Prostate gland (tissue), 2 donors: ENCODE results near the gene DRC1. TPM values are rescaled to one million over a fixed set of nuclear protein-coding genes. Genes with fewer than 3 reads are reported as not detected.

Source experiments
- DNase-seq: peaks from one replicate; pipeline ENCODE4 v3.0.0-alpha.2; 2019; ENCODE audit warnings: low spot score
- H3K27ac ChIP-seq, 2 donors: fragments of 200-600 bp; sonication (generic); 2 replicates each; pipeline ENCODE4 v1.5.1; 2017 to 2019
- H3K27me3 ChIP-seq: fragments of 200-600 bp; sonication (generic); replicated peaks from 2 replicates; pipeline ENCODE4 v1.5.1; 2019; ENCODE audit not compliant: insufficient read depth
- H3K36me3 ChIP-seq, 2 donors: fragments of 200-600 bp; sonication (generic); 1 replicate in 1 of 2; 2 replicates in 1 of 2; pipeline versions ENCODE4 v1.5.1 to v1.8.1; 2017 to 2019
- H3K4me1 ChIP-seq: fragments of 200-600 bp; sonication (generic); replicated peaks from 2 replicates; pipeline ENCODE4 v1.5.1; 2019
- H3K4me3 ChIP-seq, 2 donors: fragments of 200-600 bp; sonication (generic); 2 replicates each; pipeline ENCODE4 v1.5.1; 2017 to 2019
- H3K9me3 ChIP-seq: fragments of 200-600 bp; sonication (generic); 2 replicates; pipeline ENCODE4 v1.5.1; 2017
- POLR2A ChIP-seq: fragments of 450-650 bp; IDR thresholded peaks from one replicate; pipeline ENCODE4 v1.6.1; 2016; ENCODE audit warnings: antibody characterized with exemption, mild to moderate bottlenecking
- POLR2AphosphoS5 ChIP-seq: sonication (generic); formaldehyde crosslinking; IDR thresholded peaks from one replicate; pipeline ENCODE4 v1.6.1; 2017; ENCODE audit warnings: antibody characterized with exemption
- WGBS: methylation state at CpG from one replicate; pipeline ENCODE4 v1.1.5; 2018; 5-methylcytosine and 5-hydroxymethylcytosine counted together
- intact Hi-C: fragments of 100-400 bp; cut with DNase I; formaldehyde crosslinking; loops from one replicate; pipeline ENCODE4 v1.14.2; 2022
- total RNA-seq, 2 donors: library from RNA; depleted of rRNA; stranded (reverse); fragments of >200 nt; gene quantifications; one replicate each; pipeline ENCODE4 v1.1.0, GENCODE V29; 2016
- TF ChIP-seq, protein P1 (sequence below), 4 experiments: fragments of 200-600 bp in 2 of 4; fragments of 450-650 bp in 2 of 4; sonication (generic) in 2 of 4; IDR thresholded peaks; 1 replicate in 3 of 4; 2 replicates in 1 of 4; pipeline ENCODE4 v1.5.1; 2016 to 2019; ENCODE audit warnings: antibody characterized with exemption in 4 of 4, mild to moderate bottlenecking in 2 of 4, moderate library complexity in 2 of 4

Gene DRC1
- total RNA-seq, 2 donors from 2014 or later, result 3.8 TPM; not detected in 1

DNA sequence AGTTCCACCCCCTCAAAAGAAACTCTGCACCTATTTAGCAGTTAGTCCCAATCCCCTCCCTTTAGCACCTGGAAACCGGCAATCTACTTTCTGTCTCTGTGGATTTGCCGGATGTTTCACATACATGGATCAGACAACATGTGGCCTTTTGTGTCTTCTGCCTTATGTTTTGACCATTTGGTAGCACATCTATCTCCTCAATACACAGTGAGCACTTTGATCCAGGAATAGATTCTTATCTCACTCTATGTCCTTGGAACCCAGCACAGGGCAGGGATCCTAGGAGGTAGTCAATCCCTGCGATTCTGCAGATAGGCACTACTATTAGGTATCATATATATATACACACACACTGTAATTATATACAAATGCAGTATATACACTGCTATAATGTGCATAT, 80.0 kb downstream of the DRC1 start:
- no peak overlapping the region for H3K4me3 ChIP-seq
- DNase-seq, result no peak
- H3K27ac ChIP-seq, result no peak overlapping the region
- H3K9me3 ChIP-seq, result no peaks in the 10 kb centered on the region
- H3K4me1 ChIP-seq, result no peaks in the 10 kb centered on the region
- H3K36me3 ChIP-seq, result no peaks in the 10 kb centered on the region
- 85% methylated on average over 3 of the region's 3 CpGs for WGBS
- no peaks in the 10 kb centered on the region for H3K27me3 ChIP-seq
- no peak for TF ChIP-seq POLR2AphosphoS5
- TF ChIP-seq, protein P1, sequence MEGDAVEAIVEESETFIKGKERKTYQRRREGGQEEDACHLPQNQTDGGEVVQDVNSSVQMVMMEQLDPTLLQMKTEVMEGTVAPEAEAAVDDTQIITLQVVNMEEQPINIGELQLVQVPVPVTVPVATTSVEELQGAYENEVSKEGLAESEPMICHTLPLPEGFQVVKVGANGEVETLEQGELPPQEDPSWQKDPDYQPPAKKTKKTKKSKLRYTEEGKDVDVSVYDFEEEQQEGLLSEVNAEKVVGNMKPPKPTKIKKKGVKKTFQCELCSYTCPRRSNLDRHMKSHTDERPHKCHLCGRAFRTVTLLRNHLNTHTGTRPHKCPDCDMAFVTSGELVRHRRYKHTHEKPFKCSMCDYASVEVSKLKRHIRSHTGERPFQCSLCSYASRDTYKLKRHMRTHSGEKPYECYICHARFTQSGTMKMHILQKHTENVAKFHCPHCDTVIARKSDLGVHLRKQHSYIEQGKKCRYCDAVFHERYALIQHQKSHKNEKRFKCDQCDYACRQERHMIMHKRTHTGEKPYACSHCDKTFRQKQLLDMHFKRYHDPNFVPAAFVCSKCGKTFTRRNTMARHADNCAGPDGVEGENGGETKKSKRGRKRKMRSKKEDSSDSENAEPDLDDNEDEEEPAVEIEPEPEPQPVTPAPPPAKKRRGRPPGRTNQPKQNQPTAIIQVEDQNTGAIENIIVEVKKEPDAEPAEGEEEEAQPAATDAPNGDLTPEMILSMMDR (IDR thresholded peaks at IDR 0.05), result no peak
- no peak for TF ChIP-seq POLR2A
- intact Hi-C loops, result no loop called here

DNA sequence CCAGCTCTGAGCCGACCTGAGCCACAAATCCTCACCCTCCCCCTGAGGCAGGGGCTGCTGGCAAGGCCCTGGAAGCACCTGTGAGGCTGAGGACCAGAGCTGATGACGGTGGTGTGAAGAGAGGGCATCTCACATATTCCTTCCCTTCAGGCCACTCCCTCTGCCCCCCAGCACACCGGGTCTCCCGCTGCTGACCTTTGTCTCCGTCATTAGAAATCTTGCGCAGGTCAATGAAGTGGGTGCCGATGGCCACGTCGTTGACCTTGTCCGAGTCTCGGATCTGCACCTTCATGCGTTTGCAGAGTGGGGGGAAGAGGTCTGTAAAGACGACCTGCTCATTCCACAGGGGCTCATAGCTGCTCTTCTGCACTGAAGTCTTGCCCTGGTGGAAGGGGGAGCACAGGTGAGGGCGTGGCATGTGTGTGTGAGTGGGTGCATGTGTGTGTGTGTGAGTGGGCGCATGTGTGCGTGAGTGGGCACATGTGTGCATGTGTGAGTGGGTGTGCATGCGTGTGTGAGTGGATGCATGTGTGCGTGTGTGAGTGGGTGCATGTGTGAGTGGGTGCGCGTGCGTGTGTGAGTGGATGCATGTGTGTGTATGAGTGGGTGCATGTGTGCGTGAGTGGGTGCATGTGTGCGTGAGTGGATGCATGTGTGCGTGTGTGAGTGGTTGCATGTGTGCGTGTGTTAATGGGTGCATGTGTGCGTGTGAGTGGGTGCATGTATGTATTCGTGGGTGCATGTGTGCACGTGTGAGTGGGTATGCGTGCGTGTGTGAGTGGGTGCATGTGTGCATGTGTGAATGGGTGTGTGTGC, 80.7 kb downstream of the DRC1 start:
- Histone ChIP-seq H3K27me3 (no peaks in the 10 kb centered on the region), H3K4me1 (no peaks in the 10 kb centered on the region), H3K9me3 (no peaks in the 10 kb centered on the region), H3K36me3 (no peaks in the 10 kb centered on the region), H3K4me3 (no peak overlapping the region), H3K27ac (no peak overlapping the region)
- WGBS, result 86% methylated on average over 30 of the region's 30 CpGs
- DNase-seq, result no peak
- TF ChIP-seq POLR2A, result no peak
- TF ChIP-seq POLR2AphosphoS5, result no peak
- TF ChIP-seq, protein P1 (IDR thresholded peaks at IDR 0.05), result no peak
- intact Hi-C loops, result no loop called here

DNA sequence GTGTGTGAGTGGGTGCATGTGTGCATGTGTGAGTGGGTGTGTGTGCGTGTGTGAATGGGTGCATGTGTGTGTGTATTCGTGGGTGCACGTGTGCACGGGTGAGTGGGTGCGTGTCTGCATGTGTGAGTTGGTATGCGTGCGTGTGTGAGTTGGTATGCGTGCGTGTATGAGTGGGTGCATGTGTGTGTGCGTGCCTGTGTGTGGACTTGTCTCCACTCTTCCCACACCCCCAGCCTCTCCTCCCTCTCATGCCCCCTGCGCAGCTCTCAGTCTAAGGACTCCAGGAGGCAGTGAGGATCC, 81.3 kb downstream of the DRC1 start:
- TF ChIP-seq POLR2AphosphoS5 (no peak), POLR2A (no peak)
- TF ChIP-seq, protein P1 (IDR thresholded peaks at IDR 0.05), result no peak
- H3K4me1 ChIP-seq, result no peaks in the 10 kb centered on the region
- intact Hi-C loops, result no loop called here
- no peak overlapping the region for H3K4me3 ChIP-seq
- no peaks in the 10 kb centered on the region for H3K9me3 ChIP-seq
- no peak overlapping the region for H3K27ac ChIP-seq
- no peak for DNase-seq
- WGBS, result 97% methylated on average over 11 of the region's 11 CpGs
- H3K27me3 ChIP-seq, result no peaks in the 10 kb centered on the region
- no peaks in the 10 kb centered on the region for H3K36me3 ChIP-seq

DNA sequence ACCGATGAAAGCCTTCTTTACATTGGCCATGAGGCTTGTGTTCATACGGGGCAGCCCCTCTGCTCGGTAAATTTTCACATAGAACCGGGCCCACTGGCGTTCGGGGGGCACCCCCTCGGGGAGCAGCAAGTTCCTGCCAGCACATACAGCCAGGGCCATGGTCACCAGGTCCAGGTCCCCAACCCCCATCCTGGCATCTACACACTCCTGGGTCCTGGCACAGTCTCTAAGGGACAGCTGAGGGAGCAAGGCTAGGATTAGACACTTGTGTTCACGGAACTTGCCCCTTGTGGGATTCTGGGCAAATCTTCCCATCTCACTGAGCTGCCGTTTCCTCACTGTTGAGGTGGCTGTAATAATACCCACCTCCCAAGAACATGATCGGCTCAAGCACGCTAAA, 81.8 kb downstream of the DRC1 start:
- H3K4me3 ChIP-seq, result no peak overlapping the region
- H3K4me1 ChIP-seq, result no peaks in the 10 kb centered on the region
- H3K27ac ChIP-seq, result no peak overlapping the region
- 71% methylated on average over 11 of the region's 11 CpGs for WGBS
- H3K36me3 ChIP-seq, result no peaks in the 10 kb centered on the region
- intact Hi-C loops, result no loop called here
- H3K27me3 ChIP-seq, result no peaks in the 10 kb centered on the region
- TF ChIP-seq, protein P1 (IDR thresholded peaks at IDR 0.05), result no peak
- no peak for TF ChIP-seq POLR2A
- TF ChIP-seq POLR2AphosphoS5, result no peak
- no peak for DNase-seq
- no peaks in the 10 kb centered on the region for H3K9me3 ChIP-seq

DNA sequence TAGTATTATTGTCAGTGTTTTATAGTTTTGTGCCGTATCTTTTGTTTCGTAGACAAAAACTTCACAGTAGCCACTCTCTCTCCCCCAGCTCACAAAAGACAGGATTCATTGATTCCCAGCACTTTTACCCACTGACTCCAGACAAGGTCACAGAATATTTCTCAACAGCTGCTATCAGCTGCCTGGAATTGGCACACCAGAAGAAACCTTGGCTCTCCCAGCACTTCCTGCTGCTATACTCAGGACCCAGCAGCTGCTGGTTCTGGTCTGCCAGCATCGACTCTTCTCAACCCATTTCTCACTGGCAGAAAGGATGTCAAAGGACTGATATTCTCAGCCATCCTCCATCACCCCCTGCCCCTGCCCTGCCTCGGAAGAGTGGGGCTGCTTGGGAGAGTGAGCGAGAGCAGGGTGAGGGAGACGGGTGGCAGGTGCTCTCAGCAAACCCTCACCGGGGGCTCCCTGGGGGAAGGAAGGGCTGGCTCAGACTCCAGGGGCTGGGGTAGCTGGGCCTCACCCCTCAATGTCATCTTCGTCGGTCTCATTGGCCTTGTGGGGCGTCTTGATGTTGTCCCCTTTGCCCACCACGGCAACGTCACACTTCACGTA, 82.3 kb downstream of the DRC1 start:
- H3K36me3 ChIP-seq, result no peaks in the 10 kb centered on the region
- TF ChIP-seq POLR2AphosphoS5 (no peak), POLR2A (no peak)
- TF ChIP-seq, protein P1 (IDR thresholded peaks at IDR 0.05), result no peak
- DNase-seq, result no peak
- WGBS, result 82% methylated on average over 13 of the region's 13 CpGs
- peaks cover 1% of the 10 kb centered on the region for H3K27me3 ChIP-seq
- H3K4me3 ChIP-seq, result no peak overlapping the region
- intact Hi-C loops, result no loop called here
- no peak overlapping the region for H3K27ac ChIP-seq
- no peaks in the 10 kb centered on the region for H3K4me1 ChIP-seq
- H3K9me3 ChIP-seq, result no peaks in the 10 kb centered on the region
